Right lung (tissue), 5 donors: ENCODE measurements around the gene GRIN2B. TPM values are rescaled to one million over a fixed set of nuclear protein-coding genes. Genes with fewer than 3 reads are reported as not detected.

Experiments used
- DNase-seq, 2 donors: peaks; one replicate each; pipeline ENCODE4 v3.0.0-alpha.2; 2013
- polyA plus RNA-seq, 5 donors: library from polyadenylated mRNA; unstranded; fragments of 120-200 nt; gene quantifications; one replicate each; pipeline versions ENCODE4 v1.2.1 to v1.2.3, GENCODE V29; 2013; ENCODE audit warnings: inconsistent platforms in 1 of 5, low replicate concordance in 1 of 5; ENCODE audit not compliant: insufficient read length in 5 of 5, insufficient read depth in 1 of 5

Gene GRIN2B
- polyA plus RNA-seq, 5 donors, result 0.03 to 0.21 (median 0.09) TPM

GRCh38 chr12:13957576-13957975 is 23.8 kb downstream of the GRIN2B start:
- no peak for DNase-seq

GRCh38 chr12:13956060-13956590 is 25.3 kb downstream of the GRIN2B start:
- no peak for DNase-seq

- DNase-seq, result no peak
Measured at GRCh38 chr12:13952096-13952495, 29.3 kb downstream of the GRIN2B start.

GRCh38 chr12:13950502-13950901 is 30.9 kb downstream of the GRIN2B start:
- no peak for DNase-seq

GRCh38 chr12:13948621-13949020 is 32.8 kb downstream of the GRIN2B start:
- DNase-seq, result no peak

- DNase-seq, result no peak
Measured at GRCh38 chr12:13947276-13947946, 34.0 kb downstream of the GRIN2B start.

- no peak for DNase-seq
Measured at GRCh38 chr12:13945641-13946040, 35.8 kb downstream of the GRIN2B start.

- no peak for DNase-seq
Measured at GRCh38 chr12:13945236-13945635, 36.2 kb downstream of the GRIN2B start.

- no peak for DNase-seq
Measured at GRCh38 chr12:13942826-13943225, 38.6 kb downstream of the GRIN2B start.

GRCh38 chr12:13941258-13942249 is 39.8 kb downstream of the GRIN2B start:
- peak; percentile 24 to 32 for DNase-seq

- no peak for DNase-seq
Measured at GRCh38 chr12:13940335-13940865, 41.0 kb downstream of the GRIN2B start.

- no peak for DNase-seq
Measured at GRCh38 chr12:13937735-13938134, 43.7 kb downstream of the GRIN2B start.

- DNase-seq, result no peak
Measured at GRCh38 chr12:13935169-13935568, 46.2 kb downstream of the GRIN2B start.
